Activated CD8-positive, alpha-beta memory T cell treated with anti-CD3 and anti-CD28 coated beads for 36 hours (primary cell): Measurements from ENCODE around the gene TBC1D21. TPM values are rescaled to one million over a fixed set of nuclear protein-coding genes. Genes with fewer than 3 reads are reported as not detected.
"Not testable (repeated sequence)": the region's sequence is repeated elsewhere in the genome, so short reads cannot be mapped to it uniquely, and the experiment has no call there.

Experiments used
- CTCF ChIA-PET: fragments of 350-600 bp; sonication (Branson Sonifier 250); formaldehyde crosslinking; loops from one replicate; lab custom pipeline; 2021; ENCODE audit warnings: antibody characterized with exemption; lab: Charles Lee
- POLR2A ChIA-PET: fragments of 350-600 bp; sonication (Branson Sonifier 250); formaldehyde crosslinking; loops from one replicate; lab custom pipeline; 2021; ENCODE audit warnings: antibody characterized with exemption; lab: Charles Lee
- total RNA-seq, 2 experiments: library from RNA; stranded (reverse); gene quantifications; one replicate each; pipeline ENCODE4 v1.2.3, GENCODE V29; 2021

The TBC1D21 gene
- total RNA-seq, 2 experiments from 2014 or later: not detected

DNA sequence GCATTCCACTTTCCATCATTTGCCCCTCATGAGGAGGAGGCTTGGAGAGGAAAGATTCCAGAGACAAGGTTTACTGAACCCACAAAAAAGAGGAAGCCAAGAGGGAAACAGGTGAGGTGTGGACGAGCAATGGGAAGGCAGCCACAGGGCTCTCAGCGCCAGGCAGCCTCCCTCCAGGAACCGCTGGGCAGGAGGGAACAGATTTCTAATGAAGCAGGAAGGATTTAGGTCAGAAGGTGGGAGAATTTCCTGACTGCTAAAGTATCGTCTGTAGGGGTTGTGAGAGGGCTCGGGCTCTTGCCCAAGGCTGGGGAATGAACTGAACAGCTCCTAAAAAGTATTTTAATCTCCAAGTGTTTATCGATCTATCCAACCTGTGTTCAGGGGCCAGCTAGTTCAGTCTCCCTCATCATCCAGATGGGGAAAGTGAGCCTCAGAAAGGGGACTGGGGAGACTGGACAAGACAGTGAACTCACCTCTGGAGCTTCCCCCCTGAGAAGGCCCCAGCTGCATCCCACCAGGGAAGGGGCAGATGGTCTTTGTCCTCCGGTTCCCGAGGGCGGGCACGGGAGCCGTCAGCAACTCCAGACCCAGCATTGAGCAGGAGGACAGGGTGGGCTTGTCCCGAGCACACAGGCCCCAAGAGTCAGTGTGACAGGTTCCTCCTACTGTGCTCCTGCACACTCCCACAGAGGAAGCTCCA lies 63.4 kb downstream of the TBC1D21 start:
- ChIA-PET CTCF (interaction anchor here (1.1 to 1.2 kb wide), 2 partner anchors 9 to 20 kb away, joined by 3 read pairs; no protein-coding TSS in a partner anchor), POLR2A (no interaction called here)

- ChIA-PET POLR2A (no interaction called here), CTCF (no interaction called here)
Observed at GRCh38 chr15:73937296-73937695, 63.9 kb downstream of the TBC1D21 start.

DNA sequence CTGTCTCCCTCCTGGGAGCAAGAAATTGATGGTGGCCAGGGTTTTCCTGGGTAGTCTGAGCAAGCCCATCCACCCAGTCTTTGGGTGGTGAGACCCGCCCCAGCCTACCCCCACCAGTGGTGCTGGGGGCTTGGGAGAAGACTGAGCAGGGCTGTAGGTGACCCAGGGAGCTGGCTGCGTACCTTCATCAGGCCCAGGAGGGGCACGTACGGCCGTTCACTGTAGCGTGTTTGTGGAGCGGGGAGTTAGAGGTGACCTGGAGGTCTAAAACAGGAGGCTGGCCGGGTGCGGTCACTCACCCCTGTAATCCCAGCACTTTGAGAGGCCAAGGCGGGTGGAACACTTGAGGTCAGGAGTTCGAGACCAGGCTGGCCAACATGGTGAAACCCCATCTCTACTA lies 64.4 kb downstream of the TBC1D21 start:
- CTCF ChIA-PET: no interaction called here

GRCh38 chr15:73938516-73938915 lies 65.2 kb downstream of the TBC1D21 start:
- POLR2A ChIA-PET: interaction anchor here (0.6 kb wide), 1 partner anchor 85 kb away, joined by 5 read pairs; no protein-coding TSS in a partner anchor

More for the DNA sequence above, 64.4 kb downstream of the TBC1D21 start:
- POLR2A ChIA-PET: no interaction called here

More at GRCh38 chr15:73938516-73938915, 65.2 kb downstream of the TBC1D21 start:
- CTCF ChIA-PET: not testable (repeated sequence)

Other genes starting within 250 kb of the TBC1D21 start
- gene NPTN, start 240.2 kb upstream of the TBC1D21 start, total RNA-seq: 10 to 100 TPM; 51.9 to 56.1 TPM
- 1 to 10 TPM; 2.6 to 3.1 TPM for gene CD276, start 189.2 kb upstream of the TBC1D21 start, total RNA-seq
- not detected for gene INSYN1, start 120.2 kb upstream of the TBC1D21 start, total RNA-seq
- 1 to 10 TPM; 1.4 to 1.7 TPM for gene LOXL1, start 52.9 kb downstream of the TBC1D21 start, total RNA-seq
- 10 to 100 TPM; 11.6 to 12.8 TPM for gene STOML1, start 118.7 kb downstream of the TBC1D21 start, total RNA-seq
- 10 to 100 TPM; 37.0 to 38.9 TPM for gene PML, start 121.2 kb downstream of the TBC1D21 start, total RNA-seq
- gene GOLGA6A, start 209.0 kb downstream of the TBC1D21 start, total RNA-seq: not detected